Pons (tissue), 1 donor: Measurements from ENCODE around the gene AP2A1.
A peak's percentile ranks its signal among the peaks of the same experiment; 100 is the strongest.

Experiments
- DNase-seq: peaks from one replicate; pipeline ENCODE4 v3.0.0-alpha.2; 2016; ENCODE audit warnings: low spot score

The AP2A1 gene

DNA sequence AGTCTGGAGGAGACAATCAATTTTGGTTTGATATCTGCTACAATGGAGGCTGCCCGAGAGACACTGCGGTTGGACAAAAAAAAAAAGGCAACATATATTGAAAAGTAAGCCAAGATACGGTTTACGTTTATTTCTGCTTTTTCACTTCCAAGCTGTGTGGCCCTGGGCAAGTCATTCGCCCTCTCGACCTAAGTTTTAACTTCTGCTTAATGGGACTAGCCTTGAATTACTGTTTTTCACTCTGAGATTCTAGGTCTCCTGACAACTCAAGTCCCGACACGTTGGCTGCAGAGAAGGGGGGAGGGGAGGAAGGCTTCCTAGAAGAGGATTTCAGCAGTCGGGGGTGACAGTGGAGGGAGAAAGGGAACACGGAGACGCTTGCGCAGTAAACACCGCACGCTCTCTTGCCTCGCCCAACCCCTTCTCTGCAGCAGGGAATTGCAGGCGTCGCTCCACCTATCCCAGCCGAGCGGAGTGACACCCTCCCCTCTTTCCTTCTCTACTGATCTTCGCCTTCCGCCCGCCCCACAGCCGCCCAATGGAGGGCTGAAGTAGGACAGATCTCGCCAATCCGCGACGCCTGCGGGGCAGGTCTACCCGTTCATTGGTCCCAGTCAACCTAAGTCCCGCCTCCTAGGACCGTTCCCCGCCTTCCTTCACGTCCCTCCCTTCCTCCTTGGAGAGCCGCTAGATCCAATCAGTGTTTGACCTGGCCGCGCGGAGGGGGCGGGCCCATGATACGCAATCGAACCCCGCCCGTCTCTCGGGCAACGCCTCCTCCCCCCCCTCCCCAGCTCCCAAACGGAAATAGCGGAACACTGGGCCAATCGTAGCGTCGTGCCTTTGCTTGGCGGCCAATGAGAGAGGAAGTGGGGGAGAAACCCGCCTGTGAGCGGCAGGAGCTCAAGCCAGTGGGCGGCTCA is 533 bp upstream of the AP2A1 start:
- DNase-seq, result peak; percentile 100

GRCh38 chr19:49767381-49767780 is 580 bp downstream of the AP2A1 start:
- no peak for DNase-seq

GRCh38 chr19:49767967-49768581 is 1.3 kb downstream of the AP2A1 start:
- no peak for DNase-seq

GRCh38 chr19:49770529-49770928 is 3.7 kb downstream of the AP2A1 start:
- DNase-seq, result no peak

GRCh38 chr19:49771674-49772139 is 4.9 kb downstream of the AP2A1 start:
- no peak for DNase-seq

GRCh38 chr19:49772850-49773432 is 6.1 kb downstream of the AP2A1 start:
- DNase-seq, result no peak

GRCh38 chr19:49773663-49774350 is 7.0 kb downstream of the AP2A1 start:
- DNase-seq, result peak; percentile 44

DNA sequence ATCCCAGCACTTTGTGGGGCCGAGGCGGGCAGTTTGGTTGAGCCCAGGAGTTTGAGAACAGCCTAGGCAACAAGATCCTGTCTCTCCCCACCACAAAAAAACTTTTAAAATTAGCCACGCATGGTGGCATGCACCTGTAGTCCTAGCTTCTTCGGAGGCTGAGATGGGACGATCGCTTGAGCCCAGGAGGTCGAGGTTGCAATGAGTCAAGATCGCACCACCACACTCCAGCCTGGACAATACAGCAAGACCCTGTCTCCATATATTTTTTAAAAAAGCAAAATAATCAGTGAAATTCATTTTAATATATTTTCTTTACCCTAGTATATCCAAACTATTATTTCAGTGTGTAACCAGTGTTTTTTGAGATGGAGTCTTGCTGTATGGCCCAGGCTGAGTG is 8.2 kb downstream of the AP2A1 start:
- no peak for DNase-seq

GRCh38 chr19:49775742-49776370 is 9.1 kb downstream of the AP2A1 start:
- no peak for DNase-seq

GRCh38 chr19:49776371-49776764 is 9.6 kb downstream of the AP2A1 start:
- DNase-seq, result no peak

DNA sequence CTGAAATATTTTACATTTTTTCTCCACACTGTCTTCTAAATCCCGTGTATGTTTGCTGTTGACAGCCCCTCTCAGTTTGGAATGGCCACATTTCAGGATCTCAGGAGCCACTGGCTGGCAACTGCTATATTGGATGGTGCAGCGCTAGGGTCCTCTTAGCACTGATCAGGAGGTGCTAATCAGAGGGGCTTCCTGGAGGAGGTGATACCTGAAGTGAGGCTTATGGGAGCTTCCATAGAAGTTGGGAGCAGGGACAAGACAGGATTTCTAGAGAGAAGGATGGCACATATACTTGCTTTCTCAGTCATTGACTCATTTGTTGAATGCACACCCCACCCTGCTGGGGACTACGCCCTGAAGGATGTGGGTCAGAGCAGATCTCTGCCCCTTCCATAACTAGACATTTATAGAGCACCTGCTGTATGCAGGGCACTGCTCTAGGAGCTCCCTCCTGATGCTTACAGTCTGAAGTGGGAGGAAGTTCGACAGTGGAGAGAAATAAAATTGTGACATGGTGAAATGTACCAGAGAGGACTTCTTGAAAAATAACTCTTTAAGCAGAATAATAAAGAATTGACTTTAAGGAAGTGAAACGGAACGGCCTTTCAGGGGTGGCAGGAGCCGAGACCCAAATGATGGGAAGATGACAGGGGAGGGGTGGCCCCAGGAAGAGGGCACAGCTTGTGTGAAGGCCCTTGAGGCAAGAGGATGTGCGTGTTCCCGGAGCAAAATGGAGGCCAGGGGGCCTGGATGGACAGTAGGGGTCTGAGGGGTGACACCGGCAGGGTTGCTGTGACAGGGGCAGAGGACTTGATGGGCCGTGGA is 13.1 kb downstream of the AP2A1 start:
- DNase-seq, result no peak

DNA sequence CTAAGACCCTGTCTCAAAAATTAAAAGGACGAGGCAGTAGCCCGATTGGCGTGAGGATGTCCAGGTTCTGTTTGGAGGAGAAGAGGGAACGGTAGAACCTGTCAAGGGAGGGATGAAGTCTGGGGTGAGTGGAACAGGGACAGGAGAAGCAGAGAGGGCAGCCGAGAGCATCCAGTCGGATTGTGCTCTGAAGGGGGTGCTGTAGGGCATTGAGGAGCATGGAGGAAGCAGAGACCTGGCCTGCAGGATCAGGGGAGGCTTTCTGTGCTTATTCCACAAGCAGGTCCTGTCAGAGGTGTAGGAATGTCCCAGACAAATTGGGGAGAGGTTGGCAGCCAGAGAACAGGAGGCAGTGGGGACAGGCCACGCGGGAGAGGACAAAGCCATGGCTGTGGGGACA is 14.1 kb downstream of the AP2A1 start:
- no peak for DNase-seq

DNA sequence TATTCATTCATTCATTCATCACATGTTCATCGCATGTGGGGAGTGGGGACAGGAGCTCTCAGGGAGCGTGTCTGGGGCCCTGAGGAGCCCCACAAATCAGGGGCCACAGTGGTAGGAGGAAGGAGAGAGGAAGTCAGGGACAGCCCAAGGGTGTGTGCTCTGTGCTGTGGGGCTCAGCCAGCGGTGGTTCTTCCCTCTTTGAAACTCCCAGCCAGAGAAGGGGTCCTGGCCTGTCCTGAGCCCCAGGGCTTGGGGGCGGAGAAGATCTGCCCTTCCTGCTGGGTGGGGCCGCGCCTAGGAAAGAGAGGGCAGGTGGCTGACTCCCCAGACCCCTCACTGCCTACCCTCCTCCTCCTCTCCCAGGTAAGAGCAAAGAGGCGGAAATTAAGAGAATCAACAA is 14.6 kb downstream of the AP2A1 start:
- DNase-seq, result no peak

GRCh38 chr19:49782515-49782914 is 15.7 kb downstream of the AP2A1 start:
- DNase-seq, result no peak

DNA sequence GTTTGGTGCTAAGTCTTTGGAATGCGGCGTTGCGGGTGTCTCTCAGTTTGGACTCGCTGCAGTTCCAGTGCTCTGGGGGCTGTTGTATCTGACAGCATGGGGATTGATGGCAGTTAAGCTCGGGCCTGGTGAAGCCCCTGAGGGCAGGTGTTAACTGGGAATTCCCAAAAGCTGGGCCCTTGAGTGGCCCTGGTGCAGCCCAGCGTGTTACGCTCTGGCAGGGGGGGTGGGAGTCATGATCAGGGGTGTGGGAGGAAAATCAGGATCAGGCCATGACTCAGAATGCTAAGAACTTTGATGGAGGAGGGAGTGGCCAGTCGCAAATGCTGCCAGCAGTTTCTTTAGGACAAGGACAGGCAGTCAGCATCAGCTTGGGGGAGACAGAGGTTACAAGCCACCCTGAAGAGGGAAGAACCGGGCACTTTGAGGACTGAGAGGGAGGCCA is 19.6 kb downstream of the AP2A1 start:
- no peak for DNase-seq

DNA sequence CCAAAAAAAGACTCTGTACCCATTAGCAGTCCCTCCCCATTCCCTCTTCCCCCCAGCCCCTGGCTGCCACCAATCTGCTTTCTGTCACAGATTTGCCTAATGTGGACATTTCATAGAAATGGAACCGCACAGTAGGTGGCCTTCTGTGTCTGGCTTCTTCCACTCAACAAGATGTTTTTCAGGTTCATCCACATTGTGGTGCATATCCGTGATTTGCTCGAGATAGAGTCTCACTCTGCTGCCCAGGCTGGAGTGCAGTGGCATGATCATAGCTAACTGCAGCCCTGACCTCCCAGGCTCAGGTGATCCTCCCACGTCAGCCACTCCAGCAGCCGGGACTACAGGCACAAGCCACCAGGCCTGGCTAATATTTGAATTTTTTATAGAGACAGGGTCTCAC is 20.9 kb downstream of the AP2A1 start:
- DNase-seq, result no peak

GRCh38 chr19:49788857-49789256 is 22.1 kb downstream of the AP2A1 start:
- DNase-seq, result no peak

- DNase-seq, result no peak
Observed at GRCh38 chr19:49790866-49791265, 24.1 kb downstream of the AP2A1 start.

DNA sequence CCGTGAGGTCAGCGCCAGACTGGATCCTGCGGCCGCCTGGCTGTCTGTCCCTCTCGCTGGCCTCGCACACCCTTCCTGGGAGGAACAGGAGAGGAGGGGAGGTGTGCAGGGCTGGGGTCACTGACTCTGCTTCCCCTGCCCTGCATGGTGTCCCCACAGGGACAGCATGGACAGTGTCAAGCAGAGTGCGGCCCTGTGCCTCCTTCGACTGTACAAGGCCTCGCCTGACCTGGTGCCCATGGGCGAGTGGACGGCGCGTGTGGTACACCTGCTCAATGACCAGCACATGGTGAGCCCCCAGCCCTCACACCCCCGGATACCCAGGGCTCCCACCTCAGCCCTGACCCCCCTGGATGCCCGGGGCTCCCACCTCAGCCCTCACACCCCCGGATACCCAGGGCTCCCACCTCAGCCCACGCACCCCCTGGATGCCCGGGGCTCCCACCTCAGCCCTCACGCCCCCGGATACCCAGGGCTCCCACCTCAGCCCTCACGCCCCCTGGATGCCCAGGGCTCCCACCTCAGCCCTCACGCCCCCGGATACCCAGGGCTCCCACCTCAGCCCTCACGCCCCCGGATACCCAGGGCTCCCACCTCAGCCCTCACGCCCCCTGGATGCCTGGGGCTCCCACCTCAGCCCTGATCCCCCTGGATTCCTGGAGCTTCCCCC is 25.1 kb downstream of the AP2A1 start:
- DNase-seq, result no peak

GRCh38 chr19:49792829-49793560 is 26.2 kb downstream of the AP2A1 start:
- no peak for DNase-seq
